Glutamatergic neuron (in vitro differentiated cells): ENCODE results near the gene UCMA. TPM values are rescaled to one million over a fixed set of nuclear protein-coding genes. Genes with fewer than 3 reads are reported as not detected.
"Not testable (repeated sequence)": the region's sequence is repeated elsewhere in the genome, so short reads cannot be mapped to it uniquely, and the experiment has no call there.

Experiments
- DNase-seq: peaks from one replicate; pipeline ENCODE4 v3.0.0; 2022
- H3K27ac Mint-ChIP-seq: one replicate; pipeline ENCODE4 v1.8.0; 2020; ENCODE audit warnings: mild to moderate bottlenecking, mixed read lengths, inconsistent platforms; ENCODE audit not compliant: unreplicated experiment
- H3K27me3 Mint-ChIP-seq: one replicate; pipeline ENCODE4 v1.8.0; 2020; ENCODE audit warnings: mild to moderate bottlenecking, moderate library complexity, mixed read lengths, inconsistent platforms; ENCODE audit not compliant: unreplicated experiment
- H3K36me3 Mint-ChIP-seq: one replicate; pipeline ENCODE4 v1.8.0; 2020; ENCODE audit warnings: mild to moderate bottlenecking, mixed read lengths, inconsistent platforms; ENCODE audit not compliant: unreplicated experiment
- H3K4me1 Mint-ChIP-seq: one replicate; pipeline ENCODE4 v1.8.0; 2020; ENCODE audit warnings: mild to moderate bottlenecking, low read depth, mixed read lengths, inconsistent platforms; ENCODE audit not compliant: unreplicated experiment
- H3K4me3 Mint-ChIP-seq: one replicate; pipeline ENCODE4 v1.8.0; 2020; ENCODE audit warnings: mild to moderate bottlenecking, mixed read lengths, inconsistent platforms; ENCODE audit not compliant: unreplicated experiment
- H3K9me3 Mint-ChIP-seq: one replicate; pipeline ENCODE4 v1.8.0; 2020; ENCODE audit warnings: mild to moderate bottlenecking, moderate library complexity, mixed read lengths, inconsistent platforms; ENCODE audit not compliant: unreplicated experiment
- long read RNA-seq: library from polyadenylated mRNA; unstranded; transcript quantifications from one replicate; pipeline ENCODE4 v2.0.0, GENCODE V29; 2020; ENCODE audit not compliant: unreplicated experiment
- total RNA-seq: library from RNA; stranded (reverse); fragmentation: NEBNext Ultra II Directional; extraction: Animal tissue kit (Norgen Biotek cat#: 25700); gene quantifications from one replicate; pipeline ENCODE4 v1.2.1, GENCODE V29; 2021; ENCODE audit not compliant: unreplicated experiment
- TF ChIP-seq, protein P1 (sequence below): fragments of 200-600 bp; sonication (generic); IDR thresholded peaks from one replicate; pipeline ENCODE4 v1.5.0; 2021; ENCODE audit not compliant: partially characterized antibody, unreplicated experiment

UCMA gene, protein sequence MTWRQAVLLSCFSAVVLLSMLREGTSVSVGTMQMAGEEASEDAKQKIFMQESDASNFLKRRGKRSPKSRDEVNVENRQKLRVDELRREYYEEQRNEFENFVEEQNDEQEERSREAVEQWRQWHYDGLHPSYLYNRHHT
- total RNA-seq = not detected
- long read RNA-seq = 0 reads

DNA sequence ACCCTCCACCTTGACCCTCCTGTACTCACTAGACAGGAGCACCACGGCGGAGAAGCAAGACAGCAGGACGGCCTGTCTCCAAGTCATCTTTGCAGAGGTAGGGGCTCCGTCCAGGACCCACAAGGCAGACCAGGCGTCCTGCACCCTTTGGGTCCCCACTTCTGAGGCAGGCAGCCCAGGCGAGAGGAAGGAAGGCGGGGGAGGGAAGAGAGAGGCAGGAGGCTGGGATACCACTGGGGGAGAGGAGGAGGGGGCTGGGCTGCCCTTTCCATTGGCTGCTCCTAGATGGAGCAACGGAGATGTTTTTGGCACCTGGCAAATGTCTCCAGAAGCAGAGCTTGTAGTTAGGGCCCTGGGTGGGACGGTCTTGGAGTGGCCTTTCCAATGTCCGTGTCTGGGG, at the start of gene UCMA:
Gene UCMA, minus strand, starts transcription at position 203 of the 400 bp plus-strand sequence. Its CDS starts 116 bp downstream, at position 87.
- Mint-ChIP-seq H3K27ac (no peak within 1 kb of the TSS), H3K4me3 (no peak within 1 kb of the TSS), H3K4me1 (no peaks in the 10 kb centered on the region), H3K36me3 (no peaks in the 10 kb centered on the region), H3K27me3 (peaks cover 5% of the 10 kb centered on the region), H3K9me3 (peaks cover 3% of the 10 kb centered on the region)
- TF ChIP-seq, protein P1, sequence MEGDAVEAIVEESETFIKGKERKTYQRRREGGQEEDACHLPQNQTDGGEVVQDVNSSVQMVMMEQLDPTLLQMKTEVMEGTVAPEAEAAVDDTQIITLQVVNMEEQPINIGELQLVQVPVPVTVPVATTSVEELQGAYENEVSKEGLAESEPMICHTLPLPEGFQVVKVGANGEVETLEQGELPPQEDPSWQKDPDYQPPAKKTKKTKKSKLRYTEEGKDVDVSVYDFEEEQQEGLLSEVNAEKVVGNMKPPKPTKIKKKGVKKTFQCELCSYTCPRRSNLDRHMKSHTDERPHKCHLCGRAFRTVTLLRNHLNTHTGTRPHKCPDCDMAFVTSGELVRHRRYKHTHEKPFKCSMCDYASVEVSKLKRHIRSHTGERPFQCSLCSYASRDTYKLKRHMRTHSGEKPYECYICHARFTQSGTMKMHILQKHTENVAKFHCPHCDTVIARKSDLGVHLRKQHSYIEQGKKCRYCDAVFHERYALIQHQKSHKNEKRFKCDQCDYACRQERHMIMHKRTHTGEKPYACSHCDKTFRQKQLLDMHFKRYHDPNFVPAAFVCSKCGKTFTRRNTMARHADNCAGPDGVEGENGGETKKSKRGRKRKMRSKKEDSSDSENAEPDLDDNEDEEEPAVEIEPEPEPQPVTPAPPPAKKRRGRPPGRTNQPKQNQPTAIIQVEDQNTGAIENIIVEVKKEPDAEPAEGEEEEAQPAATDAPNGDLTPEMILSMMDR = no peak
- DNase-seq = no peak

DNA sequence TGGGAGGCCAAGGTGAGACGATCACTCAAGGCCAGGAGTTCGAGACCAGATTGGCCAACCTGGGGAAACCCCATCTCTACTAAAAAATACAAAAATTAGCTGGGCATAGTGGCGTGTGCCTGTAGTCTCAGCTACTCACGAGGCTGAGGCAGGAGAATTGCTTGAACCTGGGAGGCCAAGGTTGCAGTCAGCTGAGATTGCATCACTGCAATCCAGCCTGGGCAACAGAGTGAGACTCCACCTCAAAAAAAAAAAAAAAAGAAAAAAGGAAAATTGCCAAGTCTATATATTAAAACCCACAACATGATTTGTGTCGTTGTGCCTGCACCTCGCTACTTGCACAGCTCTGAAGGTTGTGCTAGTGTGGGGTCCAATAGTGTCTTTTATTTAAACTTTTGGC, 48.2 kb upstream of the UCMA start:
- H3K4me3 Mint-ChIP-seq, H3K9me3 Mint-ChIP-seq, DNase-seq, H3K27ac Mint-ChIP-seq, H3K27me3 Mint-ChIP-seq, H3K4me1 Mint-ChIP-seq, H3K36me3 Mint-ChIP-seq: not testable (repeated sequence)

DNA sequence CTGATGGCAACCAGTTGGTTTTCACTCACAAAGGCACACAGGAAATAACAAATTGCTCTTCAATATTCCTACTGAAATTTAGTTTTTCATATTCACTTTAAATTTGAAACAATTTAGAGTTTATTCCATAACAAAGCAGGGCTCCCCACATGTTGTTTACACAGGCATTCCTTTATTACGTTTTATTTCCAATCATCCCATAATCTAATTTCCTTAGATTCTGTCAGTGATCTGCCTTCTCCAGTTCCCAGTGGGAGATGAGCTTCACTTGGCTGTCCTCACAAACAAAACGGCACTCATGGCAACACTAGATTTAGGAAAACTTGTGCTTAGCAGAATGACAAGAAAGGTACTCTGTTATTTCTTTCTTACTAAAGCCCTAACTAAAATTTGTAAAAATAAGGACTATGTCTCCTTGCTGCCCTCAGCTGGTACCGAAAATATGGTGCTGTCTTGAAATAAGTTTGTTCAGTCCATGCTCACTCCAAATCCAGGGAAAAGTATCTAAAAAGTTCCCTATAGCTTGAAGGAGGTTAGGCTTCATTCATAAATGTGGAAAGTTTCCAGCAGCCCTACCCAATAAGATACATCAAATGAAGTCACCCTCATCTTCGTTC, 42.7 kb upstream of the UCMA start:
- Mint-ChIP-seq H3K9me3 (no peaks in the 10 kb centered on the region), H3K4me1 (peaks cover 9% of the 10 kb centered on the region), H3K4me3 (no peak overlapping the region), H3K27me3 (peaks cover 2% of the 10 kb centered on the region), H3K36me3 (no peaks in the 10 kb centered on the region), H3K27ac (no peak overlapping the region)
- no peak for DNase-seq
- TF ChIP-seq, protein P1 = no peak

DNA sequence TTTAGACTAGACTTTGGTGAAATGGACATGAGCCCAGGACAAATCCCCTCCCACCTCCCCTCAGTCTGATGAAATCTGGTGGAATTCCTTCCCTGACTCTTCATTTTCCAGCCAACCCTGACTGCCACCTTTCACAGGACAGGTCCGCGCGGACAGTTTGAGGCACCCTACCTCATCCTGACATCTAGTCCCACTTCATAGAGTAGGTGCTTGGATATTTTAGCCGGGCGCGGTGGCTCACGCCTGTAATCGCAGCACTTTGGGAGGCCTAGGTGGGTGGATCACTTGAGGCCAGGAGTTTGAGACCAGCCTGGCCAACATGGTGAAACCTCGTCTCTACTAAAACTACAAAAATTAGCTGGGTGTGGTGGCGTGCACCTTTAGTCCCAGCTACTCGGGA, 42.0 kb upstream of the UCMA start:
- not testable (repeated sequence) for H3K27me3 Mint-ChIP-seq, DNase-seq, H3K9me3 Mint-ChIP-seq, H3K36me3 Mint-ChIP-seq, H3K27ac Mint-ChIP-seq, H3K4me3 Mint-ChIP-seq
- H3K4me1 Mint-ChIP-seq = peaks cover 16% of the 10 kb centered on the region

DNA sequence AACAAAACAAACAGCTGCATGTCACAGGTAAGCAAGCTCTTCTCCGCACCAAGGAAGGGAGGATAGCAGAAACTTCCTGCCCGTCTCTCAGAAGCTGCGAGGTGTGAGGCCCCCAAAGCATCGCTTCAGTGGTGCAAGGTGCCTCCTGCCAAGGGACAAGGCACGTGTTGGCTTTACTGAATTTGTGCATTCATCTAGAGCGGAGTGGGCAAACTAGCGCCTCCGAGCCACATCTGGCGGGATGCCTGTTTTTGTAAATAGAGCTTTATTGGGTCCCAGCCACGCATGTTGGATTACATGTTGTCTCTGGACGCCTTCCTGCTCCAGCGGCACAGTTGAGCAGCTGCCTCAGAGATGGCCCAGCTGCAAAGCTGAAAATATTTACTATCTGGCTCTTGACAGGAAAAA, 38.0 kb upstream of the UCMA start:
- H3K9me3 Mint-ChIP-seq = no peaks in the 10 kb centered on the region
- DNase-seq = peak; percentile 21
- H3K4me1 Mint-ChIP-seq = peaks cover 17% of the 10 kb centered on the region
- TF ChIP-seq, protein P1 = no peak
- H3K36me3 Mint-ChIP-seq = no peaks in the 10 kb centered on the region
- peak overlapping the region; percentile 59 for H3K4me3 Mint-ChIP-seq
- H3K27me3 Mint-ChIP-seq = peaks cover 2% of the 10 kb centered on the region
- peak overlapping the region; percentile 75 for H3K27ac Mint-ChIP-seq

DNA sequence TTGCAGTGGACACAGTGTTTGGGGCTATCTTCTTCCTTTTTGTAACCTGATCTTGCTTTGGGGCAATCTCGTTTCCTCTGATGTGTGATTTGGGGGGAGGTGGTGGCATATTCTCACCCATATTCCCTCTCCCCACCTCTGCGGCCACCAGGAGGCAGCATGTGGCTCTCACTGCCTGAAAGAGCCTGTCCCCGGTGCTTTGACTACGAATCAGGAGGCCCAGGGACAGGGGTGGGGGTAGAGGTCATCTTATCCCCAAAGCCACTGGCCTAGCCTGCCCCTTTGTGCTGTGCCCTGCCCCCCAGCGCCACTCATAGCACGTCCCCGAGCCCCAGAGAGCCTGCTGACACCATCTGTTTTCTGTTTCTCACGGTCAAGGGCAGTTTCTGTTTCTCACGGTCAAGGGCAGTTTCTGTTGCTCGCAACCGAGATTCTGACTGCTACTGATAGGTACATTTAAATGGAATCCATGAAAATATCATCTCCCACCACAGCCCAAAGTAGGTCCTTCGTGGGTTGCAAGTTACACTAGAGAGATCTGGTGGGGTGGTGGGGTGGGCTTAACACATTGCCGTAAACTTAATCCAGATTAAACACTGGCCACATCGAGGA, 37.5 kb upstream of the UCMA start:
- Mint-ChIP-seq H3K4me1 (peaks cover 17% of the 10 kb centered on the region), H3K4me3 (peak overlapping the region; percentile 59), H3K27me3 (peaks cover 2% of the 10 kb centered on the region), H3K36me3 (no peaks in the 10 kb centered on the region), H3K9me3 (no peaks in the 10 kb centered on the region), H3K27ac (peak overlapping the region; percentile 56)
- TF ChIP-seq, protein P1 = peak; percentile 48
- peak; percentile 78 for DNase-seq
